ENCODE results near the gene SMARCD2.
"Not testable (repeated sequence)": the region's sequence is repeated elsewhere in the genome, so short reads cannot be mapped to it uniquely, and the experiment has no call there.

The SMARCD2 gene

GRCh38 chr17:63800783-63801182 lies 41.7 kb downstream of the SMARCD2 start:
- DNase-seq: no peak

DNA sequence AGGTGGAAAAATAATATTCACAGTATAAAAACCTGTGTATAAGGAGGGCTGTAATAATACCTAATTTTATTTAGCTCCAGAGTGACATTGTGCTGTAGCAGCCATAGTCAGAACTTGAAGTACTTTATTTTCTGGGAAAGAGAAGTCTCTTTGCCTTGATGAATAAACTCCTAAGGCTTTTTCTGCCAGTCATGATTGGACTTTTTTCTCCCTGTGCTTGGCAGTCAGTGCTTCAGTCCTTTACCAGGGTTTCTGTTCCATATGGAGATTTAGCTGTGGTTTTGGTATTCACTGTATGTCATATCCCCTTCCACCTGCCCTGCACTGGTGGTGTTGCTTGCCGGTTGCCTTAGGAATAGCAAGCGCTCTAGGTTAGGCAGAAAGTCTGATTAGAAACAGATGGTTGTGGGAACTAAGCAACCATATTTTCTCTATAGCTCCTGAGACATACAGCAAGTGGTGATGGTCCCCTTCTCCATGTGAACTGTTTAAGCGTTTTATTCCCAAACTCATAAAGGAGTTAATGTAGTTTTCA lies 43.8 kb downstream of the SMARCD2 start:
- no peak for DNase-seq

DNA sequence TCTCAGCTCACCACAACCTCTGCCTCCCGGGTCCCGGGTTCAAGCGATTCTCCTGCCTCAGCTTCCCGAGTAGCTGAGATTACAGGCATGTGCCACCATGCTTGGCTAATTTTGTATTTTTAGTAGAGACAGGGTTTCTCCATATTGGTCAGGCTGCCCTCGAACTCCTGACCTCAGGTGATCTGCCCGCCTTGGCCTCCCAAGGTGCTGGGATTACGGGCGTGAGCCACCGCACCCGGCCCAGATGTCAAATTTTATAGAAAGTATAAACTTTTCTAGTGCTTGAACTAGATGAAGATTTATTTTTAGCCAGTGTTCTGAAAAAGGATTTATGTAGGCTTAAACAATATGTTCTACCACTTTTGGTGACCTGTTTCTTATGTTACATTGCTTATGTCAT lies 46.1 kb downstream of the SMARCD2 start:
- DNase-seq: not testable (repeated sequence)

DNA sequence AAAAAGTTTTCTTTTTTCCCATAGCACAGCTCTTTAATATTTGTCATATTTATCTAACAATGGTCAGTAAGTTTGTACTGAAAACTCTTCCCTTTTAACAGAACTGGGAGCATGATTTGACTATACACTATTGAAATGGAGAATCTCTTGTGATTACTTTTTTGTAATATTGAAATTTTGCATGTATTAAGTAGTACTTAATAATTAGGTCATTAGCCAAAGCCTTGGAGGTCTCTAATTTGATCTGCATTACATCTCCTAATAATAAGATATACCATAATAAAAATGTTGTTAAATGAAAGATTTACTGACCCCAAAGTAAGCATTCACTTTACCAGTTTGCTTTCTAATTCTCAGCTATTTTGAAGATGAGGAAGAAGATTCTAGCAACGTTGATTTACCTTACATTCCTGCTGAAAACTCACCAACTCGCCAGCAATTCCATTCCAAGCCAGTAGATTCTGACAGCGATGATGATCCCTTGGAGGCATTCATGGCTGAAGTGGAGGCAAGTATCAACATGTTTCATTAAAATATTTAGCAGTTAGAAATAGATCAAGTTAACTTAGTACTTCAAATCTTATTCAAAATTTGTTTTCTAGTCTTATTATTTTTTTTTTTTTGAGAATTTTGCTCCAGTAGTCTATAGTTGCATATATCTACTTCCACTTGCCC lies 50.3 kb downstream of the SMARCD2 start:
- no peak for DNase-seq

DNA sequence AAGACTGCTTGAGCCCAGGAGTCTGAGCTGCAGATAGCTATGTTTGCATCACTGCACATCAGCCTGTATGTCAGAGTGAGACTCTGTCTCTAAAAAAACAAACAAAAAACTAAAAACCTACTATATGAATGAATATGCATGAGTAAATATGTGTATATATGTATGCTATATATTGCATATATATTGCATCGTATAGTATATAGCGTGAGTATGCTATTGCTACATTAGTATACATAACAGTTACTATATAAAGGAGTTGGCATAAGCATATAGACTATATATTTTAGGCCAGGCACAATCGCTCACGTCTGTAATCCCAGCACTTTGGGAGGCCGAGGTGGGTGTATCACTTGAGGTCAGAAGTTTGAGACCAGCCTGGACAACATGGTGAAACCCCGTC lies 52.4 kb downstream of the SMARCD2 start:
- no peak for DNase-seq

GRCh38 chr17:63786971-63787711 lies 55.3 kb downstream of the SMARCD2 start:
- no peak for DNase-seq

DNA sequence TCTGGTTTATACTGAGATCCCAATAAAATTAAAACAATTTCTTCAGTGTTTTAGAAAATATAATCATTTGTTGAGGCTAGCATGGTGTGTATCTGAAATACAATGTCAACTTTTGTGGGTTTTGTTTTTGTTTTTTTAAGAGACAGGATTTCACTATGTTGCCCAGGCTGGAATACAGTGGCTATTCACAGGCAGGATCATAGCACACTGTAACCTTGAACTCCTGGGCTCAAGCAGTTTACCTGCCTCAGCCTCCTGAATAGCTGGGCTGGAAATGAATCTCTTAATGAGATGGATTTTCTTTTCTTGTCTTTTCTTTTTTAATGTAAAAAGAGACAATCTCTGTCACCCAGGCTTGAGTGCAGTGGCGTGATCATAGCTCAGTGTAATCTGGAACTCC lies 56.4 kb downstream of the SMARCD2 start:
- DNase-seq: no peak

- DNase-seq: no peak
Observed at GRCh38 chr17:63785556-63785955, 56.9 kb downstream of the SMARCD2 start.

- DNase-seq: no peak
Observed at GRCh38 chr17:63783522-63783921, 59.0 kb downstream of the SMARCD2 start.
